H4 (cell line): ENCODE data around the gene KCNIP1. TPM values are rescaled to one million over a fixed set of nuclear protein-coding genes. Genes with fewer than 3 reads are reported as not detected.

Source experiments
- DNase-seq: peaks from one replicate; pipeline ENCODE4 v3.0.0-alpha.2; 2015; ENCODE audit warnings: low spot score
- total RNA-seq: library from RNA; depleted of rRNA; stranded (reverse); fragments of >200 nt; shearing (Covaris generic); gene quantifications from 2 replicates; pipeline ENCODE4 v1.2.3, GENCODE V29; 2014

The KCNIP1 gene
- total RNA-seq, 1 experiment from 2014 or later, result not detected

DNA sequence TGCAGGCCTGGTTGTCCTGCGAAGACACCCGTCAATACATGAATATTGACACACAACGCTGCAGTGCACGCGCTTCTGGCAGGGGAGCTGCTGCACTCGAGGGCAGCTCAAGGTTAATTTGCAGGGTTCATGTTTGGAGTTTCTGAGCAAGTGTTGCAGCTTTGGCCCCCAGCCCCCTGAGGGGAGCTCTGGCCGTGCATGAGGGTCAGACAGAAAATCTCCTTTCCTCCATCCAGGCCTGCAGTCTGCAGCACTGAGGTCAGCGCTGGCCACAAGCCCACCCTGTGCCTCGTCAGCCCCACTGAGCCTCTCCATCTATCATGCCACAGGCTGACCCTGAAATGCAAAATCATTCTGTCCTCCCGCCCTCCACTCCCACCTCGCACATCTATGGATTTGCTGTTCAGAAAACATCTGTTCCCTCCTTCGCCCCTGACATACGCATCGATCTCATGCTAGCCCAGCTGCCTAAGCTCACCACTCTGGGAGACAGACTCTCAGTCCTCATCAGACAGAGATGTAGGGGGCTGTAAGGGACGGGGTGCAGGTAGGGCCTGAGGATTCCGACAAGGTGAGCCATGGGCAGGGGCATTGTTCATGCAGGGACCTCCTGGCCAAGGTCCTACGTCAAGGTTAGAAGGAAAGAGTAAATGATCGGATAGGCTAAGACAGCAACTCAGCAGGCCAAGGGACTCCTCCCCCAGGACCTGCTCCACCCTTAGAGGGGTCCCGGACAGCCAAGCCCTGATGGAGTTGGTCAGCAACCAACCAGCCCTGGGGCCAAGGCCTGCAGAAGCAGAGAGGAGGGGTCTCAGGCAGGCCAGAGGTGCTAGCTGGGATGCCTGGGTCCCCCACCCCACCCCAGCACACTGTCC is 125.1 kb downstream of the KCNIP1 start:
- DNase-seq, result no peak

GRCh38 chr5:170629566-170630175 is 125.9 kb downstream of the KCNIP1 start:
- no peak for DNase-seq

DNA sequence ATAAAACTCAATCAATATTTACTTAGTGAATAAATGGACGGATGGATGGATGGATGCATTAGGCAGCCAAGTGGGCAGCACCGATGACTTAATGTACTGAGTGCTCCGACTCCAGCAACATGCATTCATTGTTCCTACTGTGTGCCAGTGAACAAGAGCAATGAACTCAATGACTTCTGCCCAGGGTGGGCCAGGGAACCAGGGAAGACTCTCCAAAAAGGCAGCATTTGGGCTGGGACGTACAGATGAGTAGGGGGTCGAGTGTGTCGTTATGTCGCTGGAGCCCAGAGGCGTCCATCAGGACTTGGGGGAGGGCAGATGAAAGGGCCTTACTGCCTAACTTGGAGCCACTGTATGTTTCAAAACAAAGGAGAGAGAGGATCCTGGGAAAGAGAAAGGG is 126.4 kb downstream of the KCNIP1 start:
- DNase-seq, result no peak

DNA sequence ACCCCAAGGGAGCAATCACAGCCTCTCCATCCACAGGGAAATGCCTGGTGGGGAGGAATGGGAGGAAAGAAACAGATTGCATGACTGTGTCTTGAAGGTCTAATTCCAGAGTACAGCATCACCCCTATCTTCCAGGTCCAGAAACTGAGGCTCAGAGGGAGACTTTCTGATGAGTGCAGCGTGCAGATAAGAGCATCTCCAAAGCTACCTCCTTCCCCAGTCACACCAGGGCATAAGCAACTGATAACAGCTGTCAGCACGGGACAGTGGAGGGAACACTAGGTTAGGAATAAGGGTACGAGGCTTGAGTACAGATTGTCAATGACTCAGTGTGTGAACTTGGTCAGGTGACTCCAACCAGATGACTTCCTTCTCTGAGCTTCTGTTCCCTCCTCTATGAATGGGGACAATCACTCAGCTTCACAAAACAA is 126.9 kb downstream of the KCNIP1 start:
- no peak for DNase-seq

DNA sequence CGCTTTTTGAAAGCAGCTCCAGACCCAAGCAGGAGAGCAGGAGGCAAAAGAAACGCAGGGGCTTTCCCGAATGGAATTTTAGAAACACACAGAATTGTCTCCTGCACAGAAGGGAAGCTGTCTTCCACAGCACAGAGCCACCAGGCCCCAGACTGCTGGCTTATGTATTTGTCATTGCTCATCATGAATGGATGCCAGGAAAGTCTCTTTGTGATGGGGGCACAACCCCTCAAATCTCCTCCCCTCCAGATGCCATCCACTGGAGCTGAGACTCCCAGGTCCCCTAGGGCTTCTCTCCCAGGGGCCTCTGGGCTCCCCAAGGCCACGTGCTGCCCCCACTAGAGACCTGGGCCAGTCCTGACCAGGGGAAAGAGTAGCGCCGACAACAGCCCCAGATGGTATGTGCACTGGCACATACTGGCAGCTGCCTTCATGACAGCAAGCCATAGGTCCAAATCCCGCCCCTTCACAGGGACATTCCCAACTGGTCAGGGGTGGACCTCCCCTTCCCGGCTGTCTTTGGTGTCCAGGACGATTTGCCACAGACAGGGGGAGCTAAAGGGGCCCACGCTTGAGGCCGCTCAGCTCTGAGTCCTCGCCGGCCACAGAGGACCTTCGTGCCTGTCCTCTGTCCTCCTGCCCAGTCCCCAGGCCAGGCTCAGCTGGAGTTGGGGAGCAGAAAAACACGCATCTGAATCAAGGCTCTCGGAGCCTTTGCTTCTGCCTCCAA is 127.8 kb downstream of the KCNIP1 start:
- DNase-seq, result peak; percentile 30

GRCh38 chr5:170632266-170632984 is 128.6 kb downstream of the KCNIP1 start:
- DNase-seq, result no peak

- no peak for DNase-seq
Observed at GRCh38 chr5:170632985-170633234, 129.1 kb downstream of the KCNIP1 start.

DNA sequence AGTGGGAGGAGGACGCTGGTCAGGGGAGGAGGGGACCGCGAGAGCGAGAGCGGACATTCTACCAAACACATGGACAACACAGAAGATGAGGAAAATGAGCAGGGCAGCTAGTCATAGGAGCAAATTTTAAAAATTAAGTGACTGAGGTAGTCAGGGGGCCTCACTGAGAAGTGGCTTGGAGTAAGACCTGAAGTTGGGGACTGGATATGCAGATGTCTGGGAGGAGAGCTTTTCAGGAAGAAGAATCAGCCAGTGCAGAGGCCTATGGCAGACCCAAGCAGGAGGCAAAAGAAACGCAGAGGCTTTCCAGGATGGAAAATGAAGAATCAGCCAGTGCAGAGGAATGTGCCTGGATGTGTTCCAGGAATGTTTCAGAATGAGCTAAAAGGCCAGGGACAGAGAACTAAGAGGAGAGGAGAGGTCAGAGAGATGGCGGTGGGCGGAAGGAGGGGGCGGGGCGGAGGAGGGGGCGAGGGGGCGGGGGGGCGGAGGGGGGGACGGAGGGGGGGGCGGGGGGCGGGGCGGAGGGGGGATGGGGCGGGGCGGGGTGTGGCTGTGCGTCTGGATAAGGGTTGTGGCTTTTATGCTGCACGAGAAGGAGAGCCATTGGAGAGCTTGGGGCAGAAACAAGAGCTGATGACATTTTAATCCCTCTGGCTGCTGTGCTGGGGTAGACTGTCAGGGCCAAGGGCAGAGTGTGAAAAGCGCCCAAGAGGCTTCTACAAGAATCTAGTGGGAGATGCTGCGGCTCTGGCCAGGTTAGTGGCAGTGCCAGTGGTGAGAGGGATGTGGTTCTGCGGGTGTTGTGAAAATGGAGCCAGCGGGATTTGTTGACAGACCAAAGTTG is 129.6 kb downstream of the KCNIP1 start:
- DNase-seq, result peak; percentile 76

DNA sequence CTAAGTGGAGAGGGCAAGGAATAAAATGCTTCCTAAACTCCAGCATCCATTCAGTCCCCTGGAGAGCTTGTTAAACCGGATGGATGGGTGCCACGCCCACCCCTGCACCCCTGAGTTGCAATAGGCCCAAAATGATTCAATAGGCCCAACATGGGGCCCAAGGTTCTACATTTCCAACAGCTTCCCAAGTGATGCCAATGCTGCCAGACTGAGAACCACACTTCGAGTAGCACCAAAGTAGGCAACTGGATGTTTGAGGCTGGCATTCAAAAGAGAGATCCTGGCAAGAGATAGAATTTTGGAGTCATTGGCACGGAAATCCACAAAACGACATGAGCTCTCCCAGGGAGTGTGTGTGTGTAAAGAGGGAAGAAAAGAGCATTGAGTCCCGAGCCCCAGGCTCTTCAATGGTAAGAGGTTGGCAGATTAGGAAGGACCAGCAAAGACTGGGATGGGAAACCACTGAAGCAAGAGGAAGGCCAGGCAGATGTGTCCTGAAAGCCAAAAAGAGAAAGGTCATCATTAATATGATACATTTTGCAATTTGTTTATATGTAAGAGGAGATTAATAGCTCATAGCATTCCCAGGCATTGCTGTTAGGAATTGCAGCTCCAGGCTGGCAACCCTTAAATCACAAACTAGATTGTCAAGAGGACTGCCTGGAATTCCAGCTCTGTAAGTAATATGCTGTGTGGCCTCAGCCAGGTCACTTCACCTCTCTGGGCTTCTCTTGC is 130.6 kb downstream of the KCNIP1 start:
- DNase-seq, result no peak

- no peak for DNase-seq
Observed at GRCh38 chr5:170635706-170636105, 131.9 kb downstream of the KCNIP1 start.

GRCh38 chr5:170636206-170636605 is 132.4 kb downstream of the KCNIP1 start:
- DNase-seq, result no peak

GRCh38 chr5:170636801-170637477 is 133.1 kb downstream of the KCNIP1 start:
- DNase-seq, result no peak

GRCh38 chr5:170638051-170638450 is 134.2 kb downstream of the KCNIP1 start:
- DNase-seq, result no peak

DNA sequence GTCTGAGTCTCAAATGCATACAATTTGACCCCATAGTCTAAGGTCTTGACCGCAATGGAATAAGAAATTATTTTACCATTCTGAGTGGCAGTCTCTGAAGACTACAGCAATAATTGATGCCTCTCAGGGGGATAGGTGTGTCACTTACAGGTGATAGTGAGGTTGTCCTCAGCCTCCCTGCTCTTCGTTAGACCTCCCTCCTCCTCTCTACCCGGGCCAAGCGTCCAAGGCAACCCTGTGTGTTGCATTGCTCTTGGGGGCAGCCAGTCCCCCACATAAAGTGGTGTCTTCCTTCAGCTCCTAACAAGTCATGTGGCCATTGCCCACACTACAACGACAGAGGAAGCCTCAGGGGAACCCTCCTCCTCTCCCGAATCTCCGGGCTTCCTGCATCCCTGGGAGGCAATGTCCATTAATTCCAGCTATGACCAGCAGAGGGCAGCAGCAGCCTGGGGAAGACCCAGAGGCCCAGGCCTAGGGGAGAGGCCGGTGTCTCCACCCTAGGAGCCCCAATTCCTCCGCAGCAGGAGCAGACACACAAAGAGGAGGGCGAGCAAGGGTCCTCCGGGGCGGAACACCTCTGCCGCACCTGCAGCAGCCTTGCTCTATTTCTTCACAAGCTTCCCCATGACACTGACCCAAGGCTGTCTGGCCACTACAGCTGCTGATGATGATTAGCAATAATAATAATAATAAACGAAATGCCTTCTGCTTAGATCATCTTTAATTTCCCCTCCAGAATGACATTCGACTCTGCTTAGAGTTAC is 134.8 kb downstream of the KCNIP1 start:
- DNase-seq, result peak; percentile 50

- no peak for DNase-seq
Observed at GRCh38 chr5:170639221-170639925, 135.6 kb downstream of the KCNIP1 start.

DNA sequence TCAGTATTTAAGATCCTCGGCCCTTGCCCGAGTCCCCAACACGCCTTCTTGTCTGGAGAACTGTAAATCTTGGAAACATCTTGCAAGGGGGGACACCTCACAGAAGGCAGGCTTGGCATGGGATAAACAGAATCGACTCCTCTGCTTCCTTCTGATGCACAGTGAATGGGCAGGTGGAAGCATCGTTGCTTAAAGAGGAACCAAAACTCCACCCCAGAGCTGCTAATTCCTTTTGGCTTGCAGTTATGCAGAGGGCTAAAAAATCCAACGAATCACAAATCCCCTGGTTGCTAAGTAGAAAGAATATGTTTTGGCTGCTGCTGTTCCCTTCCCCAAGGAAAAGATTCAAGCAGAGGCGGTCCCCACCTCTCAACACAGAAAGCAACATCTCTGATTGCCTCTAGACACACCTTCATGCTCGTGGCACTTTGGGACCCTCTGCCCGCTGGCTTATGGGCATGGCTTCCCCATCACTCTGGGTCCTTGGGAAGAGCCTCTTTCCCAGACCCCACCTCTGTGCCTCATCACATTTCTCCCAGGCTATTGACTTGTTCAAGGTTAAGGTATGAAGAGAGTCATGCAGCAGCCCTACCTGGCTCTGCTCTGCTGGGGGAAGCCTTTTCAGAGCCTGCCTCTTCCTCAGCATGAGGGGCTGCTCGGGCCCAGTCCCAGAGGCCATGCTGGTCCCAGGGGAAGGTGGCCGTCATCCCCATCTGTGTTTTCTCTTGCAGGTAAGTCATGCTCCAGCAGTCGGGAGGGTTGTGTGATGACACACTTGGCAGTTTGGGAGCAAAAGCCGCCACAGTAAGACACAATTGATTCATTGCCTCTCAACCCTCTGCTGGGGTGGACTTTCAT is 137.1 kb downstream of the KCNIP1 start:
- DNase-seq, result no peak

GRCh38 chr5:170641589-170642031 is 137.8 kb downstream of the KCNIP1 start:
- DNase-seq, result no peak
